Esophagus (tissue), 2 donors: Measurements from ENCODE around the gene LRP1B. TPM values are rescaled to one million over a fixed set of nuclear protein-coding genes. Genes with fewer than 3 reads are reported as not detected.

Experiments used
- H3K27ac ChIP-seq, 2 donors: one replicate each; pipeline ENCODE4 v1.5.1; 2013; ENCODE audit warnings: low read depth in 2 of 2, mild to moderate bottlenecking in 2 of 2, inconsistent platforms in 1 of 2, low read length in 1 of 2, moderate library complexity in 1 of 2
- H3K27me3 ChIP-seq, 2 donors: one replicate each; pipeline ENCODE4 v1.6.1; 2013; ENCODE audit warnings: low read length in 2 of 2, control low read depth in 1 of 2, mild to moderate bottlenecking in 1 of 2; ENCODE audit not compliant: insufficient read depth in 2 of 2, control insufficient read depth in 1 of 2
- H3K36me3 ChIP-seq, 2 donors: one replicate each; pipeline ENCODE4 v1.6.1; 2013; ENCODE audit warnings: low read length in 1 of 2; ENCODE audit not compliant: control insufficient read depth in 2 of 2, insufficient read depth in 2 of 2
- H3K4me1 ChIP-seq, 2 donors: one replicate each; pipeline ENCODE4 v1.6.1; 2013; ENCODE audit warnings: low read length in 1 of 2; ENCODE audit not compliant: control insufficient read depth in 2 of 2, insufficient read depth in 2 of 2
- H3K4me3 ChIP-seq, 2 donors: one replicate each; pipeline ENCODE4 v1.5.1; 2013; ENCODE audit warnings: low read length in 2 of 2, mild to moderate bottlenecking in 2 of 2, low read depth in 1 of 2, moderate library complexity in 1 of 2
- H3K9me3 ChIP-seq, 2 donors: one replicate each; pipeline ENCODE4 v1.6.1; 2013; ENCODE audit warnings: mild to moderate bottlenecking in 2 of 2, low read depth in 1 of 2, low read length in 1 of 2, moderate library complexity in 1 of 2; ENCODE audit not compliant: control insufficient read depth in 2 of 2, insufficient read depth in 1 of 2
- WGBS, 2 donors: extraction: QIAGEN DNeasy Blood & Tissue Kit; methylation state at CpG; one replicate each; pipeline ENCODE4 v1.1.7; 2013; 5-methylcytosine and 5-hydroxymethylcytosine counted together
- polyA plus RNA-seq, 2 donors: library from polyadenylated mRNA; stranded (reverse); fragments of 200-250 nt; gene quantifications; one replicate each; pipeline ENCODE4 v1.2.3, GENCODE V29; 2013
- donor health status: healthy with polysubstance abuse.
- donor health status: Bipolar disorder and iron deficiency.

Gene LRP1B
- polyA plus RNA-seq: under 1 TPM; 0.02 to 0.10 TPM

- H3K27me3 ChIP-seq: peaks cover 0 to 2% of the 10 kb centered on the region in 2 donors
- peaks cover 3% of the 10 kb centered on the region in 2 donors for H3K4me1 ChIP-seq
- no peaks in the 10 kb centered on the region for H3K36me3 ChIP-seq
- H3K27ac ChIP-seq: no peak within 1 kb of the TSS
- peak within 1 kb of the TSS; percentile 56 to 57 for H3K4me3 ChIP-seq
- 2 to 3% methylated on average over 21 of the region's 21 CpGs for WGBS, 2 donors
- H3K9me3 ChIP-seq: no peaks in the 10 kb centered on the region
Measured at GRCh38 chr2:142131010-142131669, at the start of gene LRP1B. TSS of gene LRP1B (minus strand) at chr2:142131016. CDS start at chr2:142130729, 287 bp downstream.

GRCh38 chr2:142179686-142180085, 48.9 kb upstream of the LRP1B start:
- Histone ChIP-seq H3K27me3 (no peaks in the 10 kb centered on the region), H3K4me3 (no peak overlapping the region), H3K27ac (no peak overlapping the region), H3K9me3 (no peaks in the 10 kb centered on the region), H3K36me3 (no peaks in the 10 kb centered on the region), H3K4me1 (no peaks in the 10 kb centered on the region)
- WGBS, 2 donors: 82 to 83% methylated on average over 1 of the region's 1 CpG

- no peaks in the 10 kb centered on the region for H3K27me3 ChIP-seq
- H3K4me3 ChIP-seq: no peak overlapping the region
- WGBS, 2 donors: 83 to 86% methylated on average over 1 of the region's 1 CpG
- H3K27ac ChIP-seq: no peak overlapping the region
- no peaks in the 10 kb centered on the region for H3K36me3 ChIP-seq
- no peaks in the 10 kb centered on the region for H3K9me3 ChIP-seq
- H3K4me1 ChIP-seq: no peaks in the 10 kb centered on the region
Measured at GRCh38 chr2:142178604-142179003, 47.8 kb upstream of the LRP1B start.

GRCh38 chr2:142176941-142177340, 46.1 kb upstream of the LRP1B start:
- H3K9me3 ChIP-seq: no peaks in the 10 kb centered on the region
- no peaks in the 10 kb centered on the region for H3K27me3 ChIP-seq
- no peak overlapping the region for H3K4me3 ChIP-seq
- no peak overlapping the region for H3K27ac ChIP-seq
- H3K4me1 ChIP-seq: no peaks in the 10 kb centered on the region
- 38 to 39% methylated on average over 1 of the region's 1 CpG for WGBS, 2 donors
- H3K36me3 ChIP-seq: no peaks in the 10 kb centered on the region

DNA sequence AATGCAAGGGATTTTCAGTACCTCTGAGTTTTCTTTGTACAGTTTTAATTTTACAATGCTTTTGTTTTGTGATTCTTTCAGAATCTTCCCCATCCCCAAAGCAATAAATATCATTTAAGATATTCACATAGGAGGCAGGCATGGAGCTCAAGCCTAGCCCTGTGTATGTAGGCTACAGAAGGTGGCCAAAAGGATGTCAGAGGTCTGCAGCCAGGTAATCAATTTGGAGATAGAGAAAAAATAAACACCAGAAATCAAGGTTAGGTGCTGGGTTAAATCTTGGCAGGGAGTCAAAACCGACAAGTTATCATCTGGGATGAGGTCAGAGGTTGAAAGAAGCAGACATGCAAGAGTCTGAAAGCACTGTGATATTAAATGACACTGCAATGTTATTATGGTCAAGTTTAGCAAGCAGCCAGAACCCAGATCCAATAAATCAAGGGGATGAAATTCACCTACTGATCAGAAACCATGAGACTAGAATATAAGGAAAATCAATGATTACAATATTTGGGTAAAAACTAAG, 45.1 kb upstream of the LRP1B start:
- H3K4me1 ChIP-seq: no peaks in the 10 kb centered on the region
- no peaks in the 10 kb centered on the region for H3K27me3 ChIP-seq
- H3K36me3 ChIP-seq: no peaks in the 10 kb centered on the region
- H3K4me3 ChIP-seq: no peak overlapping the region
- no peaks in the 10 kb centered on the region for H3K9me3 ChIP-seq
- no peak overlapping the region for H3K27ac ChIP-seq
- 13 to 18% methylated on average over 1 of the region's 1 CpG for WGBS, 2 donors

GRCh38 chr2:142174176-142174575, 43.4 kb upstream of the LRP1B start:
- 22 to 24% methylated on average over 1 of the region's 1 CpG for WGBS, 2 donors
- Histone ChIP-seq H3K36me3 (no peaks in the 10 kb centered on the region), H3K4me3 (no peak overlapping the region), H3K4me1 (no peaks in the 10 kb centered on the region), H3K27me3 (no peaks in the 10 kb centered on the region), H3K27ac (no peak overlapping the region), H3K9me3 (no peaks in the 10 kb centered on the region)

DNA sequence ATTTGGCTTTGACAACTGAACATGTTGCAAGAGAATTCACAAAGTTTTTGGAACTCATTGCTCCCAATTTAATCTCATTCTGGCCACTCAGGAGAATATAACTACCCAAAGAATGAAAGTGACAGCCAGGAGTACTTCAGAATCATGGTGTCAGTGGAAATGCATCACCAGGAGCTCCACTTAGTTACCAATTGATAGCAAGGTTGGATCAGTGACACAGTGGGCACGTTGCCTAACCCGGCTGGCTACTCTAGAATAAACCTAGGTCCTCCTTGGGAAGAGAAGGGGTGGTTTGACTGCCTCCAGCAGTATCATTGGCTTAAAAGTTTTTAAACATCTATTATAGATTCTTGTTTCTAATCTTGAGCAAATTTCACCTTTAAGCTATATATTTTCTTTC, 40.0 kb upstream of the LRP1B start:
- Histone ChIP-seq H3K27ac (no peak overlapping the region), H3K36me3 (no peaks in the 10 kb centered on the region), H3K4me3 (no peak overlapping the region), H3K4me1 (no peaks in the 10 kb centered on the region), H3K27me3 (no peaks in the 10 kb centered on the region), H3K9me3 (no peaks in the 10 kb centered on the region)
- WGBS, 2 donors: 70 to 81% methylated on average over 2 of the region's 2 CpGs

- Histone ChIP-seq H3K9me3 (no peaks in the 10 kb centered on the region), H3K27me3 (no peaks in the 10 kb centered on the region), H3K4me1 (no peaks in the 10 kb centered on the region), H3K36me3 (no peaks in the 10 kb centered on the region), H3K27ac (no peak overlapping the region), H3K4me3 (no peak overlapping the region)
- WGBS, 2 donors: 46 to 47% methylated on average over 3 of the region's 3 CpGs
Measured at GRCh38 chr2:142165790-142166189, 35.0 kb upstream of the LRP1B start.

DNA sequence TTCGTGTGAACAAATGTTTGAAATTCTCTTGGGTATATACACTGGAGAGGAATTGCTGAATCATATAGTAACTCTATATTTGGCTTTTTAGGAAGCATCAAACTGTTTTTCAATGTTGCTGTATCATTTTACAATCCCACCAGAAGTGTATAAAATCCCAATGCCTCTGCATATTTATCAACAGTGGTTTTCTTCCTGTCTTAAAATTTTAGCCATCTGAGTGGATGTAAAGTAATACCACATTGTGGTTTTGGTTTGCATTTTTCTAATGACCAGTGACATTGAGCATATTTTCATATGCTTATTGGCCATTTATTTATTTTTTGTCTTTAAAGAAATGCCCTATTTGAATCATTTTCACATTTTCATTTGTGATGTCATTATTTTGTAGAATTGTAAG, 22.8 kb upstream of the LRP1B start:
- WGBS, 2 donors: 72% methylated on average over 1 of the region's 1 CpG
- Histone ChIP-seq H3K27ac (no peak overlapping the region), H3K4me1 (no peaks in the 10 kb centered on the region), H3K9me3 (no peaks in the 10 kb centered on the region), H3K4me3 (no peak overlapping the region), H3K27me3 (no peaks in the 10 kb centered on the region), H3K36me3 (no peaks in the 10 kb centered on the region)

DNA sequence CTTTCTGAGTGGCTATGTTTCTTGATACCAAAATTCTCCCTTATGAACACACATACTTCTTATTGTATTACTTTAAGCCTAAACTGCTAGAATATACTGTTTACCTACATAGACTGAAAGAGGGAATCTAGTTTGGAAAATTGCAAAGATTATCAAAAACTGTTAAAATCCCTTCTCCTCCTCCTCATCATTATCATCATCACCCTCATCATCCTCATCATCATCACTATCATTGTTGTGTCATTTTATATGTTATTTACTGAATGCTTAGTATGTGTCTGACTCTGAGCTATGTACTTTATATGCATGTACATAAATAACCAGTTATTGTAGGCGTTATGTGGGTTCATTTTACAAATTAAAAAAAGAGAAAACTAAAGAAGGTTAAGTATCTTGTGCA, 19.6 kb upstream of the LRP1B start:
- no peaks in the 10 kb centered on the region for H3K27me3 ChIP-seq
- WGBS, 2 donors: 81 to 82% methylated on average over 1 of the region's 1 CpG
- H3K4me3 ChIP-seq: no peak overlapping the region
- H3K4me1 ChIP-seq: no peaks in the 10 kb centered on the region
- H3K9me3 ChIP-seq: no peaks in the 10 kb centered on the region
- H3K27ac ChIP-seq: no peak overlapping the region
- H3K36me3 ChIP-seq: no peaks in the 10 kb centered on the region
